Bone marrow (tissue), 2 donors: ENCODE results near the gene TRAF3IP3.

Experiments used
- DNase-seq, 2 donors: peaks; one replicate each; lab custom pipeline; 2025; lab: John Stamatoyannopoulos, UW

Gene TRAF3IP3

DNA sequence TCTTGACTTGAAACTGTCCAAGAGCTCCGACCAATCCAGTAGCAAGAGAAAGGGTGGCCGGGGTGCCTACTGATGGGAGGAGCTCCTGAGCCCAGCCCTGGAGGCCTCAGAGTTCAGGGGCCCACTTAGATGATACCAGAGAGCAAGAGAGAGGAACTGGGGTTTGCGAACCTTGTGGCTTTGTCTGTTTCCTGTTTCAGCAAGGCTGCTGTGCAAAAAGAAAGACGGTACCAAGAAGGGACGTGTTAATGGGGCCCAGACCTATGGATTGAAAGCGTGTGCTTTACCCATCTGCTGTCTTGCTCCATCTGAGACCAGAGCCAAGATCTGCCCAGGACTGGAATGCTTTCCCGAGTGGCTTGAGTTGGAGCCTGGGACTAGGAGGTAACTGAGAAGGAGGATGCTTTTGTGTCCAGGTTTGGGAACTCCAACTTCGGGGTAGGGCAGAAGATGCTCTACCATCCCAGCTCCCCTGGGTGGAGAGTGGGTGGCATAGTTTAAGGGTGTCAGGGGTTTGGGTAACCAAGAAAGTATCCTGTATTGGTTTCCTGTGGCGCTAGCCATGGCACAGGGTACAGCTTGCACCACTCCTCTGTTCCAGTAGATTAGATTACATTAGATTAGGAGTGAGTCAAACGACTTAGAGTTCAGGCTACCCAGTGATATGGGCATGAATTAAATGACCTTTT, at the start of gene TRAF3IP3:
Gene TRAF3IP3 (plus strand): TSS at position 128 of the 689 bp plus-strand sequence. CDS start 3,987 bp downstream, outside the sequence.
- peak in 1 of 2 donors; percentile 88 for DNase-seq

DNA sequence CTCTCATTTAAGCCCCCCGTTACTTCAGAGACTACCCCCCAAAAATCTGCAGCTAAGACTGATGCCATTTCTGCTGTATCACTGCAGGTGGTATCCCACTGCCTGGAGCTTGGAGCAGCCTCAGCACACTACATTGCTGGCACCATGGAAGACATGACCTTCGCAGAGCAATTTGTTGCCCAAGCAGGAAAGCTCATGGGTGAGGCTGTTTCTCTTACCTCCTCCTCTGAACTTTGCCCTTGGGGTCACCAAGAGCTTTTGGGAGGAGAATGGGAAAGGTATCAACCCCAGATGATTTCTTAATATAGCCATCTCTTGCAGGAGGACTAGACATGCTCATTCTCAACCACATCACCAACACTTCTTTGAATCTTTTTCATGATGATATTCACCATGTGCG, 49.2 kb upstream of the TRAF3IP3 start:
- no peak for DNase-seq

DNA sequence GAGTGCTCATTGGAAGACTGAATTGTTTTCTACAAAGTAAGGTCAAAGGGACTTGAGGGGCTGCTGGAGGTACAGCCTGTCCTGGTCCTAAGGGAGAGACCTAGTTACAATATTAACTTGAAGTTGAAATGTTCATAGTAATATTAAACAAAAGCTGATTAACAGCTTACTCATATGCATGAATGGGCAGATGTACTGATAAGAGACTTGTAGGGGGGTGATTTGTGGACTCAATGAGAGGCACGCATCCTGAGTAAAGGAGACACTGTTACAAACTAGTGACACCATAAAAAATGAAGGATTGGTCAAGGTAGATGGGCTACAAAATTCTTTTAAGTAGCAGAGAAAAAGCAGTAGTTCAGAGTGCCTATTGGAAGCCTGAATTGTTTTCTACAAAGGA, 48.5 kb upstream of the TRAF3IP3 start:
- DNase-seq = no peak

DNA sequence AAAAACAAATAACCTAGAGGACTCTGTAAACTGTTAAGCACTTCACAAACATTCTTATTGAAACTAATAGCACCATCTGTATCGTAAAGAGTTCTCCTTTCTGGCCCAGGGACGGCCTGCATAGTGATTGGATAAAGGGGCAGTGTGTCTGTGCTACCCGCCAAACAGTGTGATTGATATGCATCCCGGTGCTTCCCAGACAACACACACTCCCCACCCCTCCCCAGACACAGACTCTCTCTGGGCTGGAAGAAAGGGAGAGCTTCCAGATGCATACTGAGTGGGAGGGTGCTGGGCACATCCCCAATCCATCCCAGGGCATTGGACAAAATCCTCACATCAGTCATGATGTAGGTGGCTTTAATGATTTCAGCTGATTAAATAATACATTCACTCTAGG, 47.6 kb upstream of the TRAF3IP3 start:
- no peak for DNase-seq

- DNase-seq = no peak
Observed at GRCh38 chr1:209710093-209710492, 45.8 kb upstream of the TRAF3IP3 start.

- no peak for DNase-seq
Observed at GRCh38 chr1:209710847-209711246, 45.0 kb upstream of the TRAF3IP3 start.

DNA sequence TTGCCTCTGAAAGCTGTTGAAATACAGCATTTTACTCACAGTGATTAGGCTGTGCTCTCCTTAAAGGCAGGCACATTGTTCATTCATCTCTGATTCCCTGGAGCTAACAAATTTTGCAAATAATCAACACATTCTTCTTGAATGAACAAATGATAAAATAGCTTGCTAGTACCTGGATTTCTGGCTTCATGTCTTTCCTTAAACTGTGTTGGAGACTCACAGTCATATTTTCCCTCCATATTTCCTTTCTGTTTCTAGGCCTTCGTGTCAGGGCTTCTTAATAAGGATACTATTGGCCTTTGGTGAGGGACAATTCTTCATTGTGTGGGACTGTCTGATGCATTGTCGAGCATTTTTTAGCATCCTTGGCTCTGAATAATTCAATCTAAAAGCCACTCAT, 41.5 kb upstream of the TRAF3IP3 start:
- DNase-seq = no peak

GRCh38 chr1:209715314-209715713, 40.5 kb upstream of the TRAF3IP3 start:
- DNase-seq = no peak

GRCh38 chr1:209717818-209718217, 38.0 kb upstream of the TRAF3IP3 start:
- DNase-seq = no peak

DNA sequence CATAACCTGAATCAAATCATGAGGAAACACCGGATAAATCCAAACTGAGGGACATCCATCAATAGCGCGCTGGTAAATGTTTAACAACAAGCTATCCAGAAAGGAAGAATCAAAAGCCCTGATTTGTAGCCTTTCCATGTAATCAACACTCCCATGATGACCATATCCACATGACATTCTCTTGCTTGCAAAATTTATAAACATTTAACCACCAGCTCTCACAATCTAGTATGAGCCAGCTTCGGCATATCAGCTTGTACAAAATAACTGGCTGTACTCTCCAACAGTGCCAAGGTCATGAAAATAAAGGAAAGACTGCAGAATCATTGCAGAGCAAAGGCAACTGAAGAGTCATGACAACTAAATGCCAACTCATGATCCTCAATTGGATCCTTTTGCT, 35.5 kb upstream of the TRAF3IP3 start:
- DNase-seq = no peak

DNA sequence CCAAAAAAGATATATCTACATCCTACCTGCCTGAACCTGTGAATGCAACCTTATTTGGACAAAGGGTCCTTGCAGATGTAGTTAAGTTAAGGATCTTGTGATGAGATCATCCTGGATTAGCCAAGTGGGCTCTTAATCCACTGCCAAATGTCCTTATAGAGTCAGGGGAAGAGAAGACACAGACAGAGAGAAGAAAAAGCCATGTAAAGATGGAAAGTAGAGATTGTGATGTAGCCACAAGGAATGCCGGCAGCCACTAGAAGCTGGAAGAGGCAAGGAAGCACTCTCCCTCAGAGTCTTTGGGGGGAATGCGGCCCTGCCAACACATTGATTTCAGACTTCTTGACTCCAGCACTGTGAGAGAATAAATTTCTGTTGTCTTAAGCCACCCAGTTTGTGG, 35.0 kb upstream of the TRAF3IP3 start:
- DNase-seq = no peak

GRCh38 chr1:209721323-209721722, 34.5 kb upstream of the TRAF3IP3 start:
- DNase-seq = no peak

- no peak for DNase-seq
Observed at GRCh38 chr1:209723265-209723664, 32.6 kb upstream of the TRAF3IP3 start.

DNA sequence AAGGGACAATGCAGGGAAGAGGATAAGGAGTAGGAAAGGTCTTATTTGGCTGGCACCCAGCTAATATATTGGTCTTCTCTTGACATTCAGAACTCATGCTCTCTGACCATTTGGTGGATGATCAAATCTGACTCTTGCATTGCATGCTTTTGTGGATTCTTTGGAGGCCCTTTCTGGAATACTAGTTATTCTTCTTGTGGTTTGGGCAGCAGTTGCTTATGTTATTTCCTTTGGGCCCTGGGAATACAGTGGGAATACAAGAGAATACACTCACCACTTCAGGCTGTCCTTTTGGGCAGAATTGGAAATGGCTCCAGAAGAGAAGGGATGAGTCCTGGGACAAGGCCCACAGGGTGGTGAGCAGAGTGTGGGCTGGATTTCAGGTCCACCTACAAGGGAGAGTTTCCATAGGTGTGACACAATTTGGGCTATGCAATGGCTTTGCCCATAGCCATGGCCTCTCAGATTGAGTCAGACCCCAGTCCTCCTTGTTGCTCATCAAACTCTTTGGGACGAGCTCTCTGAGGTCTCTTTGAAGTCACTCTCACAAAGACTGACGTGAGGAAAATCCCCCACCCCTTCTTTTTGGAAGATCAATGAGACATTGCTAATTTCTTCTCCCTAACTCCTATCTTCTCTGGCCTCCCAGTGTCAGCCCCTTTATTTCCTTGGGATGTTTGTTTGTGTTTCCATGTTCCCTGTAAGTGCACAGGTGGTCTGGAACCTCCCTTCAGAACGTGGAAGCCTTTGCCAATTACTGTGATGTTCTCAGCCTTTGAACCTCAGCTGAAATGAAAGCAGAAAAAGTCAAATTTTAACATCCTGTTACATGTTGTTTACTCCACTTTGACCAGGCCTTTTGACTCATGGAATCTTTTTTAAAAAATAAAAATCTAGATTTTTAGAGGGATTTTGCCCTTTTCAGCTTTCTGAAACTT, 31.8 kb upstream of the TRAF3IP3 start:
- no peak for DNase-seq

- no peak for DNase-seq
Observed at GRCh38 chr1:209727286-209727685, 28.6 kb upstream of the TRAF3IP3 start.

GRCh38 chr1:209727785-209728184, 28.1 kb upstream of the TRAF3IP3 start:
- DNase-seq = no peak

DNA sequence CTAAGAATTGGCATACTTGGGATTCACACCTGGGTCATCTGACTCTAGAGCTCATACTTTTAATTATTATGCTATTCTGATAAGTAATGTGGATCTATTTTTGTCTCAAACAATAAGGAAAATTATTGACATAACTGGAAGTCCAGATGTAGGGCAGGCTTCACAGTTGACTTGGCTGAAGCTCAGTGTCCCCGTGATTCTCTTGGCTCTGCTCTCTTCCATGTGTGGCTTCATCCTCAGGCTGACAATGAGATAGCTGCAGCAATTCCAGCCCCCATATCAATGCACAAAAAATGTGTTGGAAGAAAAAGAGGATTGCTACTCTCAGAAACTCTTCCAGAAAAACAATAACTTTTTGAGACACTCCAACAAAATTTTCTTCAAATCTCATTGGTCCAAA, 27.4 kb upstream of the TRAF3IP3 start:
- no peak for DNase-seq

GRCh38 chr1:209729436-209729835, 26.4 kb upstream of the TRAF3IP3 start:
- no peak for DNase-seq

DNA sequence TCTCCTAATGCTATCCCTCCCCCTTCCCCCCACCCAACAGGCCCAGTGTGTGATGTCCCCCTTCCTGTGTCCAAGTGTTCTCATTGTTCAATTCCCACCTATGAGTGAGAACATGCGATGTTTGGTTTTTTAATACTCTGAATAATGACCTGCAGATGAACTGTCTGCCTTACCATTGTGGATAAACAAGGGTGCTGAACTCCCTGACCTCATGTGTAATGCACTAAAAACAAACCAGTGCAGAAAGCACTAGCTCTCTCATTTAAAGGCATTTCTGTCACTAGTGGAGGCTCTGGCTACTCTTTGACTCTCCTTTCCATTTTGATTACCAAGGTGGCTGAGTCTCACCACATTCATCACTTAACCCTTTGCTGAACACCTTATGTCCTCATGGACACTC, 23.1 kb upstream of the TRAF3IP3 start:
- no peak for DNase-seq

GRCh38 chr1:209733409-209734192, 22.3 kb upstream of the TRAF3IP3 start:
- DNase-seq = no peak

GRCh38 chr1:209736490-209737117, 19.2 kb upstream of the TRAF3IP3 start:
- DNase-seq = no peak

DNA sequence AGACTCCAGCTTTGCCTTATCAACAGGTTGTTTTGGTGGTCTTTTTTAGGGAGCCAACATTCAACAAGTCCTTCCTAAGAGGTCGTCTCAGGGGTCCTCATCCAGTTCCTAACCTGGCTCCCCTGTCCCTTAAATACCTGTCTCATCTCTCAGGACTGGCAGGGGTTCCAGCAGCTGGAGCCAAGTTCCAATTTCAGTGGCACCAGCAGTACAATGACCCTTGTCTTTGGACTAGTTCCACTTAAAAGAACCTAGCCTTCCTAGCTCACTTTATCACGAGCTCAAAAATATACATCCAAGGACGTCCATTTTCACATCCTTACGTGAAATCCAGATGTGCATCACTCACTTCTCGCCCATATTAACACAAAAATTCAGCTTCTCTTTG, 18.7 kb upstream of the TRAF3IP3 start:
- DNase-seq = no peak
